Measurements from ENCODE around the gene HCFC1R1. TPM values are rescaled to one million over a fixed set of nuclear protein-coding genes. Genes with fewer than 3 reads are reported as not detected.

The HCFC1R1 gene
- total and polyA plus RNA-seq, 2 of the 8 experiments (the other 6 are each of a cell fraction or from before 2014, with no cell fraction given), result 72.7 to 138 TPM

DNA sequence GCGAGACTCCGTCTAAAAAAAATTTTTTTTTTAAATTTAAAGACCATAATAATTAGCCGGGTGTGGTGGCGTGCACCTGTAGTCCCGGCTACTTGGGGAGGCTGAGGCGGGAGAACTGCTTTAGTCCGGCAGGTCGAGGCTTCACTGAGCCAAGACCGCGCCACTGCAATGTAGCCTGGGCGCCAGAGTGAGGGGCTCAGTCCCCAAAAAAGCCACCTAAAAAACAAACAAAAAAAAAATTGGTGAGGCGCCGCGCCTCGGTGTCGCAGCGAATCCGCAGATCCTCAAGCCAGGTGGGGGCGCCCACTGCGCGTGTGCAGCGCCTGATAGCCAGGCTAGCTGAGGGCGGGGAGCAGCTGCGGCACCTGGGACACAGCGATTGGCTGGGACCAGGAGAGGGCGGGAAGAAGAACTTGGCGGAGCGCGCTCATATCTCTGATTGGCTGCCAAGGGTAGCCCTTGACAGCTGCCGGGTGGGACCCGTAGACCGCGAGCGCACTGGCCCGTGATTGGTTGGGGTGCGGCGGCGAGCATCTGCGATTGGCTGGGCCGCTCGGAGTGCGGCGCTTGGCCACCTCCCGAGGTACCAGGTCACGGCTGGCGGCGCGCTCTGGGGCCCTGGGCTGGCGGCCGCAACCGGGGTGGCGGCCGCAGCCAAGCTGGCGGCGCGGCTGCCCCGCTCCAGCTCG lies 20.0 kb downstream of the HCFC1R1 start:
- H3K4me3 ChIP-seq (ENCODE audit: extremely low read depth in 1 of 4, insufficient read depth in 2 of 4, low read depth in 3 of 4, low read length in 4 of 4), result peak overlapping the region in 1 of 4 experiments; percentile 58; a peak in 1 of 8 replicates
- TF ChIP-seq SRF (IDR thresholded peaks at IDR 0.05; ENCODE audit: low read depth, low read length), result no peak
- no peak for TF ChIP-seq BCL11A (IDR thresholded peaks at IDR 0.05; ENCODE audit: low read depth in 2 of 2, low read length in 2 of 2)
- TF ChIP-seq PHF8 (conservative IDR thresholded peaks at IDR 0.05; ENCODE audit: low read depth, low read length), result no peak
- peak; percentile 62 for TF ChIP-seq SP2 (IDR thresholded peaks at IDR 0.05; ENCODE audit: low read length)
- TF ChIP-seq, protein P1, sequence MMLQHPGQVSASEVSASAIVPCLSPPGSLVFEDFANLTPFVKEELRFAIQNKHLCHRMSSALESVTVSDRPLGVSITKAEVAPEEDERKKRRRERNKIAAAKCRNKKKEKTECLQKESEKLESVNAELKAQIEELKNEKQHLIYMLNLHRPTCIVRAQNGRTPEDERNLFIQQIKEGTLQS (IDR thresholded peaks at IDR 0.05; ENCODE audit: insufficient read depth, low read depth, low read length), result no peak
- no peak for TF ChIP-seq EZH2 (IDR thresholded peaks at IDR 0.05; ENCODE audit: low read depth, low read length, severe bottlenecking)
- 0 out of 3 replicates have a peak, but pooled peaks of 1 of the 2 experiments have one; percentile 32 for TF ChIP-seq POLR2A (IDR thresholded peaks at IDR 0.05; ENCODE audit: control extremely low read depth in 1 of 2, low read depth in 2 of 2, low read length in 2 of 2)
- peak in 1 of 2 experiments; percentile 36; a peak in 1 of 3 replicates for TF ChIP-seq EP300 (IDR thresholded peaks at IDR 0.05; ENCODE audit: borderline replicate concordance in 1 of 2, low read depth in 2 of 2, low read length in 2 of 2)
- TF ChIP-seq KDM1A (IDR thresholded peaks at IDR 0.05; ENCODE audit: borderline replicate concordance, low read length), result peak; percentile 60; the same call in 1 of the 2 replicates
- TF ChIP-seq RBBP5 (IDR thresholded peaks at IDR 0.05; ENCODE audit: borderline replicate concordance, low read depth, low read length), result no peak
- no peak for TF ChIP-seq CBX8 (IDR thresholded peaks at IDR 0.05; ENCODE audit: borderline replicate concordance, low read depth, low read length)

More for the DNA sequence above, 20.0 kb downstream of the HCFC1R1 start:
- no peak overlapping the region for H3K18ac ChIP-seq (ENCODE audit: extremely low read depth, low read length)
- no peaks in the 10 kb centered on the region for H3K27me3 ChIP-seq (replicated peaks in 1 of 4; ENCODE audit: control insufficient read depth in 3 of 4, extremely low read depth in 1 of 4, insufficient read depth in 3 of 4, low read length in 3 of 4)
- no peak overlapping the region for H3K27ac ChIP-seq (ENCODE audit: low read depth, low read length)
- H3K4me2 ChIP-seq (ENCODE audit: insufficient read depth in 1 of 2, low read depth in 2 of 2, low read length in 2 of 2), result no peak overlapping the region; a peak in 1 of 4 replicates
- no peak overlapping the region for H3K14ac ChIP-seq (ENCODE audit: insufficient read length)
- CTCF ChIA-PET (ENCODE audit: partially characterized antibody), result interaction anchor here (0.6 to 17.3 kb wide), 14 partner anchors 9 to 102 kb away, joined by 3 to 639 read pairs (median 4); partner anchors contain the start of genes BICDL2, CLDN6, CLDN9 and HCFC1R1
- peaks cover 0 to 2% of the 10 kb centered on the region in 2 experiments for H4K20me1 ChIP-seq (replicated peaks in 1 of 2; ENCODE audit: control insufficient read depth in 1 of 2, insufficient read depth in 2 of 2, low read length in 2 of 2)
- H3K36me3 ChIP-seq (ENCODE audit: control insufficient read depth in 2 of 4, insufficient read depth in 4 of 4, low read length in 3 of 4), result peaks cover 0 to 3% (median 0%) of the 10 kb centered on the region in 4 experiments; a peak in 1 of 8 replicates
- 11% methylated on average over 50 of the region's 58 CpGs; no CpG with 5 or more reads in 1 of the 2 experiments for WGBS, 2 experiments (ENCODE audit: extremely low coverage in 1 of 2, insufficient coverage in 1 of 2, insufficient read length in 1 of 2, insufficient replicate concordance in 2 of 2, low coverage in 1 of 2, low lambda C conversion rate in 2 of 2, missing lambda C conversion rate in 1 of 2)
- no peak overlapping the region for H2AFZ ChIP-seq (ENCODE audit: low read length)
- no peak overlapping the region for H4K5ac ChIP-seq (ENCODE audit: insufficient read length, low read depth, low read length)
- H2AK5ac ChIP-seq (ENCODE audit: low read depth, low read length), result no peak overlapping the region
- no peak overlapping the region for H4K91ac ChIP-seq (replicated peaks; ENCODE audit: insufficient read length, low read length)
- H2BK20ac ChIP-seq (ENCODE audit: low read length), result no peak overlapping the region
- no peak overlapping the region for H3K56ac ChIP-seq (replicated peaks; ENCODE audit: insufficient read length, low read depth, low read length)
- peak; percentile 95 to 98 for DNase-seq (ENCODE audit: low read depth in 1 of 2, low spot score in 2 of 2)
- peaks cover 12% of the 10 kb centered on the region for H3K23me2 ChIP-seq (ENCODE audit: low read depth, low read length)
- no peak overlapping the region for H2BK5ac ChIP-seq (ENCODE audit: low read depth, low read length)
- peaks cover 0 to 6% of the 10 kb centered on the region in 2 experiments; a peak in 1 of 4 replicates for H3K79me2 ChIP-seq (ENCODE audit: control insufficient read depth in 1 of 2, insufficient read depth in 2 of 2, low read length in 2 of 2)
- no peak overlapping the region for H2BK12ac ChIP-seq (ENCODE audit: low read depth, low read length)
- H3K23ac ChIP-seq (ENCODE audit: insufficient read length), result no peak overlapping the region
- no peak overlapping the region for H3K4ac ChIP-seq (replicated peaks; ENCODE audit: insufficient read length, low read depth, low read length)
- H4K8ac ChIP-seq (ENCODE audit: extremely low read depth, insufficient read depth, low read length), result no peak overlapping the region
- H3K9ac ChIP-seq (replicated peaks in 1 of 4; ENCODE audit: extremely low read depth in 1 of 4, low read depth in 3 of 4, low read length in 3 of 4), result peak overlapping the region in 1 of 4 experiments; percentile 41; a peak in 1 of 7 replicates
- no peak overlapping the region for H2BK120ac ChIP-seq (replicated peaks; ENCODE audit: low read depth, low read length)
- POLR2A ChIA-PET (ENCODE audit: partially characterized antibody), result interaction anchor here (0.6 to 35.7 kb wide), 11 partner anchors 11 to 134 kb away, joined by 3 to 1808 read pairs (median 4); partner anchors contain the start of genes BICDL2, CLDN6, CLDN9 and HCFC1R1
- peak; percentile 60 for FAIRE-seq
- no peak overlapping the region for H2BK15ac ChIP-seq (ENCODE audit: low read length)
- no peaks in the 10 kb centered on the region; the same call in 1 of the 2 replicates for H3K79me1 ChIP-seq (ENCODE audit: low read depth, low read length)
- H3K9me3 ChIP-seq (ENCODE audit: insufficient read depth in 2 of 2, low read depth in 1 of 2, low read length in 1 of 2), result no peaks in the 10 kb centered on the region
- peaks cover 11 to 33% (median 27%) of the 10 kb centered on the region in 4 experiments for H3K4me1 ChIP-seq (replicated peaks in 1 of 4; ENCODE audit: control insufficient read depth in 3 of 4, insufficient read depth in 4 of 4, low read length in 3 of 4)

All from H1 (cell line).